Stimulated activated CD4-positive, alpha-beta T cell treated with anti-CD3 and anti-CD28 coated beads, Interleukin-4, amount 100 ng/mL, for 48 hours (primary cell): ENCODE data around the gene ANTXR1.
"Not testable (repeated sequence)": the region's sequence is repeated elsewhere in the genome, so short reads cannot be mapped to it uniquely, and the experiment has no call there.

Experiments
- DNase-seq, 2 donors: peaks; one replicate each; pipeline ENCODE4 v3.0.0-alpha.2; 2020; ENCODE audit warnings: low read depth in 2 of 2

ANTXR1 gene

DNA sequence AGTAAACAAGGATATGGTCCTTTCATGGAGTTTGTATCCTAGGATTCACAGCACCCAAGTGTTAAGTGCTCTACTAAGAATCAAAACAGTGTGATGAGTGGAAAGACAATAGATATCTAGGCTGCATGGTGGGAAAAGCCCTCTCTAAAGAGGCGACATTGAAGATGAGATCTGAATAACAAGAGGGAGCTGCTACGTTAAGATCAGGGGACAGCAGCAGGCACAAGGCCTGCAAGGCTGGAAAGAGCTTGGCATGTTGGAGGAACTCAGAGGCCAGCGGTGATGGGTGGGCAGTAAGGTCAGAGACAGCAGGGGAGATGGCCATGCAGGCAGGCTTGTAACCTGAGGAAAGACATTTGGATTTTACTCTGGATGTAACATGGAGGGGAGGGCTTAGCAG lies 196.5 kb downstream of the ANTXR1 start:
- DNase-seq = no peak

DNA sequence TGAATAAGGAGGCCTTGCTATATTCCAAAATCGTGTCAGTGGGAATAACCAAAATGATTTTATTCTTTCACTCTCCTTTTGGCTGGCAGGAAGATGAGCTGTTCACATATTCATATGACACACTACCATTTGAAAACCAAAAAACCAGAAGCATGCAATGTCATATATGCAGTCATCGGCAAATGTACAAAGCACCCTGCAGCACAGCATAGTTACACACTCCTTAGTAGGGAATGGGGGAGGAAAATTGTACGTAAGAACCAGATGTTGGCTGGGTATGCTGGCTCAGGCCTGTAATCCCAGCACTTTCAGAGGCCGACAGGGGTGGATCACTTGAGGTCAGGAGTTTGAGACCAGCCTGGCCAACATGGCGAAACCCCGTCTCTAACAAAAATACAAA lies 197.4 kb downstream of the ANTXR1 start:
- DNase-seq = no peak

DNA sequence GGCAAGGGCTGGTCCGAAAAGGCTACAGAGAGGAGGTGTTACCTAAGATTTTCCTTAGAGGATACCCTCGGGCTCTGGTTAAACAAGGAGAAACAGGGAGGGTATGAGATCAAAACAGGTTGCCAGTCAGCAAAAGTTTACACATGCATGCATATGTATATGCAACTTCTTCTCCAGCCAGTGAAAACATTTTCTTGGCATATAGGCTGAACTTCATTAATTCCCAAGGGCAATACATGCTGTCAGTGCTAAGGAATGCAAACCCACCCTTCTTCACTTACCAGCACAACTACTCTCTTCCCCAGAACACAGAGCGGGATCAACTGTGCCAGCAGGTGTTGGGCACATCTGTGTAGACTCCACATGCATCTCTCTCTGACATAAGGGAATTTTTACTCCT lies 198.1 kb downstream of the ANTXR1 start:
- no peak for DNase-seq

DNA sequence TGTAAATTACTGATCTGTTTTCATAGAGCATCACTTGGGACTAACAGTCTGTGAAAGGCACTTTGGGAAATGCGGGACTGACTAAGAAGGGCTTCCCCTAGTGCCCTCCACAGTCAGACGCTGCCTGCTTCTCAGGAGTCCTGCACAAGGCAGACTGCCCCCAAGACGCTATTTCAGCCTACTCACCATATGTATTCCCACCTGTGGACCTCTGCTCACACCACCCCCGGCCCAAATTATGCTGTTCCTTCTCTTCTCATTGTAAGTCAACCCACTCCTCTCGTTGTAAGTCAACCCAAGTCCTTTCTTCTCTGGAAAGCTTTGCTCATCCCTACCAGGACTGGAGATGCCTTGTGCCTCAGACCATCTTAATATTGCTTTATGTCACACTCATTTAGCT lies 198.7 kb downstream of the ANTXR1 start:
- no peak for DNase-seq

DNA sequence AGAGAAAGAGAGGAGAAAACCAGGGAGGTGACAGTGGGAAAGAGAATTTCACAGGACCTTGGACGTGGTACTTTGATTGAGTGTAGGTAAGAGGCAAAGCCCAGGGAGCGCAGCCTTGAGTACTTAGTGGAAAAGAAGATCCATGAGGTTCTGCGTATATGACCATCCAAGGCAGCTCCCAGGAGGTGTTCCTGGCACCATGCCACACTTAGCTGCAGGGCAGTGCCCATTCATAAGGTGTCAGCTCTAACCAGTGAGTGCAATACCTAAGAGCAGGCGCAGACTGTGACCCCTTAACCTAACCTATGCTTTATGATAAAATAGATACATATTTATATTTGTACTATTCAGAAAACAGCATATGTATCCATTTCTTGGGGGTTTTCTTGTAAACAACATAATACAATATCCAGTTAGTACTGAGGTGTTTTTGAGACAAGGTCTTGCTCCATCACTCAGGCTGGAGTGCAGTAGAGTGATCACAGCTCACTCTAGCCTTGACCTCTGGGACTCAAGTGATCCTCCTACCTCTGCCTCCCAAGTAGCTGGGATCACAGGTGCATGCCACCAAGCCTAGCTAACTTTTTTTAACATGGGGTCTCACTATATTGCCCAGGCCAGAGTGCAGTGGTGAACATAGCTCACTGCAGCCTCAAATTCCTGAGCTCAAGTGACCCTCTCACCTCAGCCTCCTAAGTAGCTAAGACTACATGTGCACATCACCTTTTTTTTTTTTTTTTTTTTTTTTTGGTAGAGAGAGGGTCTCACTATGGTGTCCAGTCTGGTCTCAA lies 199.5 kb downstream of the ANTXR1 start:
- no peak for DNase-seq

DNA sequence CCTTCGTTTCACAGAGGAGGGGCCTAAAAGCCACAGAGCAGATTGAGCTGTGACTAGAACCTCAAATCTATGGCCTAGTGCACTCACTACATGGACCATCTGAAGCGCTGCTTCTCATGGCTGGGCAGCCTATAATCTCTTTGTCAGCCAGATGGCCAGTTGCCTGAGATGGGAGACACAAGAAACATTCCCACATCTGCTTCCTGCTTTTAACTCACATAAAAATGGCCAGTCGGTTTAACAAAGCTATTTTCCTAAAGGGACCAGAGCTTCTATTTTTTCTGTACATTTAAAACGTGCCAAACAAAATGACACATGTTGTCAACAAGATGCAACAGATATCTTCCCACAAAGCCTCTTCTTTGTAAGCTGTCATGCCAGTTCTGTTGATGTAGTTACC lies 200.2 kb downstream of the ANTXR1 start:
- no peak for DNase-seq

DNA sequence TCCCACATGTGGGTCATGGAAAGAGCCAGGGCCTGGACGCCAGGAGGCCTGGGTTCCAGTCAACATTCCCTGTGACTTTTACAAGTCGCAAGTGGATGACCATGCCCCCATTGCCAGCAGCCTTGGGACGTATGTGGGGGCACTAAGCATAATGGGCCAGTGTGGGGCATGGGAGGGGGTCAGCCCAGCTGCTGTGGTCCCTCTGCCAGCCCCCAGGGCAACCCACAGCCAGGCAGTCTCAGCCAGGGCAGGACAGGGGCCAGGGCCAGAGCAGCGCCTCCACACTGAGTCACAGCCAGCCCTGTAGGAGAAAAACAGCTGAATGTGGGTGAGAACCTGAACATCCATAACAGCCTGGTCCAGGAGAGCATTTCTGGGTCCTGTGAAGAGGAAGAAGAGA lies 200.8 kb downstream of the ANTXR1 start:
- DNase-seq = no peak

DNA sequence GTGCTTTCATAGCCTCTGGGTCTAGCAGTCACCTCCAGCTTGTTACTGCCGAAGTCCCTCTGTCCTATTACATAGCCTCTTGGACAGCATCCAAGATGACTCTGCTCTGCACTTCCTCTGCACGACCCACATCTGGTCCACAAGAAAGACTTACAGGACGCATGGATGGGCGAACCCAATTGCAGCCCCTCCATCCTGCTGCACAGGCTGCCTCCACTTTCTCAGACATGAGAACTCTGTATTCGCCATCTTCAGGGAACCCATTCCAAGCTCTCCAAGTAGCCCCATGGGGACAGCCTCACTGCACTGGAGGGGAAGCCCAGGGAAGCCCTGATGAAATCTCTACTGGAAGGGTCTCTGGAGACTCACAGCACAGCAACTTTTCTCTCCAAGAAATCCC lies 201.9 kb downstream of the ANTXR1 start:
- DNase-seq = no peak

DNA sequence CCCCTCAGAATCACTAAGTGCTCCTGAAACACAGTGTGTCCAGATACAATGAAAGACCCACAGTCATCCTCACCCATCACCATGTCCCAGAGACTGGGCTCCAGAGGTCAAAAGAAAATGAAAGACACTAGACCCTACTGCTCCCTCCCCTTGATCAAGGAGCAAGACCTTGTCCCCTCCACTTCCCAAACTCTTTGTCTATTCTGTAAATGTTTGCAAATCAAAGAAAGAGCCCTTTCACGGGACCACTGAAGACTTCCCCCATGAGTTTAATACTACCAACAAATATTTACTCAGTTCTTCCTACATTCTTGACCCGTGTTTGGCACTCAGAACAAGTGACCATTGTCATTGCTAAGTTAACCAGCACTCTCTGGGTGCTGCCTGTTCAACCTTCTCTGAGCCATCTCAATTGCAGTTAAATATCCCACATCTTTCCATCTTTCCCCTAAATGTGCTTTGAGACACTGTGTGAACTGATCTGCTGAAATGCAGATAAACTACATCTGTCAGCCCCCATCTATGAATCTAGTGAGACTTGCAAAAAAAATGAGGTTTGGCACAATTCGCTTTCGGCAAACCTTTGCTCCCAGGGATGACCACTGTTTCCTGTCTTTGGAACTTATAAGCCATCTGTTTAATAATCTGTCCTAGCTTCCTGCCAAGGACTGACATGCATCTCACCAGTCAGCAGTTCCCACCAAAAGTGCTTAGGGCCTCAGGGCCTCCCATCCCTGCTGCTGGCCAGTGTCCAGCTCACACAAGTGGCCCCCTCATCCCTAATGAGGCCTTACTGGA lies 203.8 kb downstream of the ANTXR1 start:
- DNase-seq = no peak

DNA sequence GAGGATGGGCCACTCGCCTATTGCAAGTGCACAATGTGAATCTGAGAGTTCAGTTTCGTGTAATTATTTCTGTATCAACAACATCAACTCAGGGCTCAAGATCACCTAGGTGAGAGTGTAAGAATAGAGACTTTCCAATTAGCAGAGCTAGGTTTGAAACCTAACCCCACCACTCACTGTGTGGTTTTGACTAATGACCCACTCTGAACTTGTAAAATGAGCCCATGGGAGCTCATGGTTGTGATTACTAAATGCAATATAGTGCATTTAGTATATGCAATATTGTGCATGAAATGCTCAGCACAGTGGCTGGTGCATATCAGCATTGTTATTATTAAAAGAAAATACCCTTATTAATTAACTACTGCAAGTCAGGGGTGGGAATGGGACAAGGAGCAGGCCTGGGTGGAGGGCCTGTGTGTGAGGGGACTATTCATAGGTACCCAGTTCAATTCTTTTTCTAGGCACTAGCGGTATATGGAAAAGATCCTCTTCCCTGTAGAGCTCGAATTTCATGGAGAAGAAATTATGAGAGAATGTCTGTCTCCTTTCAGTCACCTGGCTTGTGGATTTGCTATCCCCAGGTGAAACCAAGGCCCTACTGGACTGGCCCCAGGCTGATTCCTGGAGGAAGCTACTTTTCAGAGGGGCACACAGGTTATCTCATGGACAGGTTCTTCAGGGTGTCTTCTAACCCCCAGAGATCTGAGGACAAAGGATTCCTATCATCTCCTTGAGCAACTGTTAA lies 204.5 kb downstream of the ANTXR1 start:
- DNase-seq = no peak

DNA sequence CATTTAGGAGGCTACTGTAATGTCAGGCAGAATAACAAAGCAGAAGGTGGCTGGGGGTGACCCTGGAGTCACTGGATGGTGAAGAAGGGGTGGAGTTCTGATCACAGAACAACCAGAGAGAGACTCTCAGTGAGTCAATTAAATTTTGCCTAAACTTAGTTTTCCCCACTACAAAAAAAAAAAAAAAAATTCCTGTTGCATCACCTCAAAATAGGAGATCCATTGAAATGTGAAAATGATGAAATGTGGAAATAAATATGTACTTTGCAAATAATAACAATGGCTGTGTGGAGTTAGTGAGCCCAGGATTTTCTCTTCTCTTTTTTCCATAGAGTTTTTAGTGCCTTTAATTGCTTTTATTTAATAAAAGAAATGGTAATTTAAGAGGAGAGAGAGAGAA lies 208.5 kb downstream of the ANTXR1 start:
- no peak for DNase-seq

DNA sequence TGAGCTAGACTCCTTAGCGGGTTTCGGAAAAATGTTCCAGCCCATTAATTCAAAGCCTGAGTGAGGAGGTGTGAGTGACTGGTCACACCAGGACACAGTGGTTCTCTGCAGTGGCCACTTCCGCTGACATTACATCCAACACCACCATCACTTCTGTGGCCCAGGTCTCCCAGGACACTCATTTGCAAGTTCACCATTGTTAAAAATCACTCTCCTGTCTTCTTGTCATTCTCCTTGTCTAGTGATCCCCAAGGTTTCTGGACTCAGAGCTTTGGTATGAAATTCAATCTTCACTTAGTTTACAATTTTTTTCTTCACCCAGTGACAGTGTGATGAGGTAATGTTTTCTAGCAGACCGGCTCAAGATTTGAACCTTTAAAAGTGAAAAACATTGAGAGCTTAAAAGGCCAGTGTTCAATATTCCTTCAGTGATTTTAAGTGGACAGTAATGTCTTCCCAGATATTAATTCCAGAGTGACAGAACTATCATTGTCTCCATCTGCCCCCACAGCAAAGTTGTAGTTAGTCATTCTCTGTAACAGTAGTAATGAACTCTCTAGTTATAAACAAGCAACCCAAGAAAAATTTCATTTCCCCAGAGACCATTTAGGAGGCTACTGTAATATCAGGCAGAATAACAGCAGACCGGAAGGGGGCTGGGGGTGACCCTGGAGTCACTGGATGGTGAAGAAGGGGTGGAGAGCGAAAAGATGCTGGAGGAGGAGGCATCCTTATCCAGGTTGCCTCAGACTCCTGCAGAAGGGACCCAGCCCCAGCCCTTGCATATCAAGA lies 209.2 kb downstream of the ANTXR1 start:
- DNase-seq = no peak

DNA sequence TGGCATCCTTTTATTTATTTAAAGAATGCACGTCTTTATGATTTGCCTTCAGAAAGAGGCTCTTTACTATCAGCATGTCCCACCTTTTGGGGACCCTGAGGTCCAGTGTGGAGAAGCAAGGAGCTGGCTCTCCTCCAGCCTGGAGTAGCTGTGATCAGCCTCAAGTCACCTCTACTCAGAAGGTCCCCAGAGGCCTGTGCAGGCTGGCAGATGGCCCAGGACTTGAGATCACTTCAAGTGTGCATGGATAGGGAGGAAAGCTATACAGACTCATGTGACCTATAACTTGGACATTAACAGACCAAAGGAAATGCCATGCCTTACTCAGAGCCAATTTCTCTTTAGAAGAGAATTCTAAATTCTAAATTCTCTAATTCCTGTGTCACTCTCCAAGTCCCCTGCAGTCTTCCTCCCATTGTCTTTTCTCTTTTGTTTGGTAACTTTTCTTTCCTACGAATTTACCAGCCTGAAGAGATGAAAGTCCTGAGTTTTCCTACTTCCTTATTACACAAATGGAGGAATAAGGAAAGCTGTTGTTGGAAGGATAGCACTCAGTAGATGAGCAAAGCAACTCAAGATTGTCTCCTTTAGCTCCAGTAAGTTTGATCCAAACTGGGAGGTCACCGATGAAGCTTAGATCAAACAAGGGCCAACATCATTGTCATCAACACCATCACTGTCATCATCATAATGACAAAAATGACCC lies 210.1 kb downstream of the ANTXR1 start:
- no peak for DNase-seq

DNA sequence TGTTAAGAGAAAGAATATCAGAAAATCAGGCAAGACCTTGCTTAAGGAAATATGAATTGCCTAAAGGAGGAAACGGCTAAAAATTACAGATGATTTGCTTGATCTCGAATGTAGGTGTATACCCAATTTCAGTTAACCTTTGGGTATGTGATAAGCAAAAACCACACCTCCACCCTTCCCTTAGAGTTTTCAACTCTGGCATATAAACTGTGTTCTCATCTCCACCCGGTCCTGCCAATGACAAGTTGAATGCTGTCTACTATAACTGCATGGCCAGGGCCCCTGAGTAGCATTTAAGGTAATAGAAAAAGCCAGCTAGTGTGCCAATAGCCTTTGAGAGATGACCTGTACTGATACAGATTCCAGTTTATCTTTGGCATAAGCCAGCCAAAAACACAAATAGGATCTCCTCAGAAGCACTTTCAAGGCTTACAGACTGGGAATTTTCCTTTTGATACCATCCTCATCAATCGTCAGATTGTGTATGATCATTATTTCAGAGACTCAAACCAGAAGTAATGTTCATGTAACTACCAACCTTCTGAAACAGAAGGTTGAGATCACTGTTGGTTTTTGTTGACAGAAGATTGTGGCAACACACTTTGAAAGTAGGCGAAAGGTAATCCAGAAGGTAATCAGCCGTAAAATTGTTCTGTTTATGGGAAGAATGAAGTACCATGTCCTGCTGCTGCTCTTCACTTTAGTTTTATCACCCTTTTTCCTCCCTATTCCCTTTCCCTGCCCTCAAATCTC lies 211.0 kb downstream of the ANTXR1 start:
- DNase-seq = no peak

DNA sequence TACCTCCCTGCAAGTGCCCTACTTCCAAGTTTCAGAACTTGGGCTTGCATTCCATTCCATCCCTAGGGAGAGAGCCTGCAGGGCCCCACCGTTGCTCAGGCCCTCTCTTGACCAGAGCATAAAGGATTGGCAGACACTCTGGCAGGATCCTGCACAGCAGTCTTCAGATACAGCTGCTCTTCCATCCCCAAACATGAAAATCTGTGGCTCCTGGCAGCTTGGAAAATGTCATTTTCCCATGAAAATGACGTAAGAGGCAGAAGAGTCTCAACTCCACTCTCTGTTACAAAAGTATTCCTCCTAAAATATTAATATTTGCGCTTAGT lies 211.5 kb downstream of the ANTXR1 start:
- DNase-seq = no peak

DNA sequence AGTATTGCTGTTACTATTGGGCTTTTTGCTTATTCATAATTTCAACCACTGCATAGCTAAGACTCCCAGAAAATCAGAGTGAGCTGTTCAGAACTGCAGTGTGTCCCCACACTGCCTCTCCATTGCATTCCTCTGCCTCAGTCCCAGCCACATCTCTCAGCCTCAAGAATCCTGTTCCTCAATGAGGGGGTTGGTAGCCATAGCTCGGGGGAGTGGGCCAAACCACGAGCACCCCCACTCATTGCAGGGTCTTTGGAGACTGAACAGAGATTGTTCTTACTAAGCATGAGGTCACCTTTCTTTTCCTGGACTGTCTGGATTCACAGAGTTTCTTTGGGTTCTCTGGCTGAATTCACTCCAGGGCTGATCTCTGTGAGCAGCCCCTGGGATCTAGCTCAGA lies 213.0 kb downstream of the ANTXR1 start:
- no peak for DNase-seq

DNA sequence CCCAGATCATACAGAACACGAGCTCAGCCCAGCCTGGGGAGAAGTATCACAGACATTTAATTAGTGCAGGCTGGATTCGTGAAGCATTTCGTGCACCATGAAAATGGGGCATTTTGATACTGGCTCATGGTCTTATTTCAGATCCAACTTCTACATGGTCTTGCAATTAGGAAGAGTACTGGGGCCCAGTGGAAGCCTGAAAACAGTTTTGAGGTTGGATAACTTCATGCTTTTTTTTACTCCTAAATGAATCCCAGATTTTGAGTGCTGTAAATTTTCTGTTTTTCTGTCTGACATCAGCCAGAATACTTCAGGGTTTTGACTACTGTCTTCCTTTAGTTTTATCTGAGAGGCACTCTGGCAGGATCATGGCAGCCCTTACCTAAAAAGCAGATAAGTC lies 213.9 kb downstream of the ANTXR1 start:
- DNase-seq = no peak

DNA sequence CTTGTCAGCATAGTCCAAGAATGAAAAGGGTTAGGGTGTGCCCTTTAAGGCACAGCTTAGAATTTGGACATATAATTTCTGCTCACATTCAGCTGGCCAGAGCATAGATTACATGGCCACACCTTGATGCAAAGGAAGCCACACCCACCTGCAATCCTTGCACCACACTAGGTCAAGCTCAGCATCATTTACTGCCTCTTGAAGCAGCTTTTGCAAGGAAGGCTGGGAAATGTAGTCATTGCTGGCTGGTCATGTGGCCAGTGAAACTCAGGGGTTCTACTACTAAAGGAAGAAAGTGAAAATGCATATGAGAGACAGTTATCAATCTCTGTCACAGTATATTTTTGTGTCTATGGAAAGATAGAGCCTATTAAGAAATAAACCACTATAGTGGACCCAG lies 214.7 kb downstream of the ANTXR1 start:
- no peak for DNase-seq

DNA sequence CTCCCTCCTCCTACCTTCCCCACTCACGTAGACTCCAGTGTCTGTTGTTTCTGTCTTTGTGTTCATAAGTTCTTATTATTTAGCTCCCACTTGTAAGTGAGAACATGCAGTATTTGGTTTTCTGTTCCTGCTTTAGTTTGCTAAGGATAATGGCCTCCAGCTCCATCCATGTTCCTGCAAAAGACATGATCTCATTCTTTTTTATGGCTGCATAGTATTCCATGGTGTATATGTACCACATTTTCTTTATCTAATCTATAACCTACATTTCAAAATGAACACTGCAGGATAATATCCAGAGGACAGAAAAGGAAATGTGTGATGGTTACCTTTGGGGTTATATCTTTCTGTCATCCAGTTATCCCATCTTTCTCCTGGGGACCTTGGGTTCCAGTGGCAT lies 218.0 kb downstream of the ANTXR1 start:
- not testable (repeated sequence) for DNase-seq

DNA sequence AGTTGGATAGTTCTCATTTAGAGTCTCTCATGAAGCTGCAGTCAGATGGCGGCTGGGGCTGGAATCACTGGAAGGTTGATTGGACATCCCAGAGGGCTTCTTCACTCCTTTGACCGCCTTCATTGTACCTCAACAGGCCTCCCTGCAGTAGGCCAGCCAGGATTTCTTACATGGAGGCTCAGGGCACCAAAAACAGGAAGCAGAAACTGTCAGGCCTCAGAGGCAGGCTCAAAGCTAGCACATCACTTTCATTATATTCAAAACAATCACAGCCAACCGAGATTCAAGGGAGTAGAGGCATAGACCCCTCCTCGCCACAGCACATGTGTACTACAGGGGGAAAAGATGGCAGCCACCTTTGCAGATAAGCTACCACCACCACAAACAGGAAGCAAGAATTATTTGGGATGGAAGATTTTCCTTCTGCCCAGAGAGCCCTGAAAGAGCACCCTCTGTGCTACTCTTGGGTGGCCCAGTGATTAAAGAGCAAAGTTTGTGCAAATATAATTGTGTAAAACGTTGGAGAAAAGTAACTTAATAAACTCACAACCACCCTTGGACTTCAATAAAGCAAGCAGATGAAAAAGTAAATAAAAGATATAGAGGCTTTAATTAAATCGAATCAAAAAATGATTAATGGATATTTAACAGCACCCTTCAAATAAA lies 218.8 kb downstream of the ANTXR1 start:
- DNase-seq = no peak
